ENCODE data around the gene TCF4. TPM values are rescaled to one million over a fixed set of nuclear protein-coding genes. Genes with fewer than 3 reads are reported as not detected.

The TCF4 gene
- total RNA-seq, 1 donor from 2014 or later, result 175 TPM

- H3K27me3 Mint-ChIP-seq (ENCODE audit: unreplicated experiment), result no peaks in the 10 kb centered on the region
- peak overlapping the region; percentile 28 for H3K4me3 Mint-ChIP-seq (ENCODE audit: unreplicated experiment)
- H3K4me1 Mint-ChIP-seq (ENCODE audit: unreplicated experiment), result peaks cover 3% of the 10 kb centered on the region
These were observed 353.5 kb downstream of the TCF4 start for GRCh38 chr18:55234366-55235093.

DNA sequence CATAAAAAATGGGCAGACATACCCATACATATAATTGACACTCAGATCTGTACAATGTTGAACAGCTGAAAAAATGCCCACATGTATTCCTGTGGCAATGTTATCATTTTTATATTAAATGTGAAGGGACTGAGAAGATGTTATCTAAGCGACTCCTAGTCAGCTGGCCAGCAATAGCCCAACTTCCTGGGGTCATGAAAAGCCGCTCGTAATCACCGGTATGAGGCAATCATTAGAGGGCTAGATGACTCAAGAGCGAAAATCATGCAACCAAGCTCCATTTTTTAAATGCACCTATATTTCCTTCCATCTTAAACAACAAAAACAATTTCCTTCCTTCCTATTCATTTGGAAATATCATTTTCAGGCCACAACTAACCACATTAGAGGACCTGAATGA lies 354.1 kb downstream of the TCF4 start:
- peaks cover 3% of the 10 kb centered on the region for H3K4me1 Mint-ChIP-seq (ENCODE audit: unreplicated experiment)
- no peak for DNase-seq (ENCODE audit: low spot score)
- TF ChIP-seq, protein P1, sequence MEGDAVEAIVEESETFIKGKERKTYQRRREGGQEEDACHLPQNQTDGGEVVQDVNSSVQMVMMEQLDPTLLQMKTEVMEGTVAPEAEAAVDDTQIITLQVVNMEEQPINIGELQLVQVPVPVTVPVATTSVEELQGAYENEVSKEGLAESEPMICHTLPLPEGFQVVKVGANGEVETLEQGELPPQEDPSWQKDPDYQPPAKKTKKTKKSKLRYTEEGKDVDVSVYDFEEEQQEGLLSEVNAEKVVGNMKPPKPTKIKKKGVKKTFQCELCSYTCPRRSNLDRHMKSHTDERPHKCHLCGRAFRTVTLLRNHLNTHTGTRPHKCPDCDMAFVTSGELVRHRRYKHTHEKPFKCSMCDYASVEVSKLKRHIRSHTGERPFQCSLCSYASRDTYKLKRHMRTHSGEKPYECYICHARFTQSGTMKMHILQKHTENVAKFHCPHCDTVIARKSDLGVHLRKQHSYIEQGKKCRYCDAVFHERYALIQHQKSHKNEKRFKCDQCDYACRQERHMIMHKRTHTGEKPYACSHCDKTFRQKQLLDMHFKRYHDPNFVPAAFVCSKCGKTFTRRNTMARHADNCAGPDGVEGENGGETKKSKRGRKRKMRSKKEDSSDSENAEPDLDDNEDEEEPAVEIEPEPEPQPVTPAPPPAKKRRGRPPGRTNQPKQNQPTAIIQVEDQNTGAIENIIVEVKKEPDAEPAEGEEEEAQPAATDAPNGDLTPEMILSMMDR (IDR thresholded peaks at IDR 0.05; ENCODE audit: unreplicated experiment), result no peak
- no peak overlapping the region for H3K27ac Mint-ChIP-seq (ENCODE audit: unreplicated experiment)
- H3K36me3 Mint-ChIP-seq (ENCODE audit: low read depth, unreplicated experiment), result peaks cover 25% of the 10 kb centered on the region
- H3K4me3 Mint-ChIP-seq (ENCODE audit: unreplicated experiment), result no peak overlapping the region
- no peaks in the 10 kb centered on the region for H3K27me3 Mint-ChIP-seq (ENCODE audit: unreplicated experiment)
- H3K9me3 Mint-ChIP-seq (ENCODE audit: unreplicated experiment), result no peaks in the 10 kb centered on the region

More at GRCh38 chr18:55234366-55235093, 353.5 kb downstream of the TCF4 start:
- Mint-ChIP-seq H3K27ac (ENCODE audit: unreplicated experiment) (peak overlapping the region; percentile 44), H3K36me3 (ENCODE audit: low read depth, unreplicated experiment) (peaks cover 21% of the 10 kb centered on the region), H3K9me3 (ENCODE audit: unreplicated experiment) (no peaks in the 10 kb centered on the region)
- DNase-seq (ENCODE audit: low spot score), result peak; percentile 79
- TF ChIP-seq, protein P1 (IDR thresholded peaks at IDR 0.05; ENCODE audit: unreplicated experiment), result peak; percentile 62

DNA sequence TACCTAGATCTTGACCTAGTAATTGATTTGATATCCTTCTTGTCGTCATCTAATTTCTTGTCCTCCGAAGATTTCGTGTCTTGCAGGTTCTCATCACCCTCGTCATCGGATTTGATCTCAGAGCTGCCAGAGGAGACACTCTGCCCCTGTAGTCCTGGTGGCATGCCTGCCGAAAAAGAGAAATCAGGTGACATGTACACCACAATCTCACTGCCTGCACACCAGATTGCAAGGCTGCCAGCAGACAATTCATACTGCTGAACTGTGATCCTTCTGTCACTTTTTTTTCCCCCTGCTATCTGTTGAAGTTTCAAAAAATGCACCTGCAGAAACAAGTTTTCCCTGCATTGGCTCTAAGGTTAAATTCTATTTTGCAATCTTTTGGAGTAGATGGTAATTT lies 355.5 kb downstream of the TCF4 start:
- H3K27ac Mint-ChIP-seq (ENCODE audit: unreplicated experiment), result no peak overlapping the region
- H3K27me3 Mint-ChIP-seq (ENCODE audit: unreplicated experiment), result no peaks in the 10 kb centered on the region
- H3K4me3 Mint-ChIP-seq (ENCODE audit: unreplicated experiment), result no peak overlapping the region
- H3K4me1 Mint-ChIP-seq (ENCODE audit: unreplicated experiment), result peaks cover 3% of the 10 kb centered on the region
- H3K36me3 Mint-ChIP-seq (ENCODE audit: low read depth, unreplicated experiment), result peaks cover 29% of the 10 kb centered on the region
- no peaks in the 10 kb centered on the region for H3K9me3 Mint-ChIP-seq (ENCODE audit: unreplicated experiment)
- TF ChIP-seq, protein P1 (IDR thresholded peaks at IDR 0.05; ENCODE audit: unreplicated experiment), result no peak
- no peak for DNase-seq (ENCODE audit: low spot score)

DNA sequence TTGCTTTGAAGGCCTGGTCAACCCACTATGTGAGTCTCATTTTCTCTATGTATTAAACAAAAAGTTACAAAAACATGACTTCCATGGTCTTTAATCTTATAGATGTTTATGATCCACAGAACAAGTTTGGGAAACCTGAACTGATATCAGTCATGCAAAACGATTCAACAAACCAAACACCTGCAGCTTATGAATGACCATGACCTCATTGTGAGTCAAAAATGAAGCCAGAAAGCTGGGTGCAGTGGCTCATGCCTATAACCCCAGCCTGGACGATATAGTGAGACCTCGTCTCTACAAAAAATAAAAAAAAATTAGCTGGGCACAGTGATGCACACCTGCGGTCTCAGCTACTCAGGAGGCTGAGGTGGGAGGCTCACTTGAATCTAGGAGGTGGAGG lies 358.3 kb downstream of the TCF4 start:
- H3K27me3 Mint-ChIP-seq (ENCODE audit: unreplicated experiment), result no peaks in the 10 kb centered on the region
- TF ChIP-seq, protein P1 (IDR thresholded peaks at IDR 0.05; ENCODE audit: unreplicated experiment), result no peak

DNA sequence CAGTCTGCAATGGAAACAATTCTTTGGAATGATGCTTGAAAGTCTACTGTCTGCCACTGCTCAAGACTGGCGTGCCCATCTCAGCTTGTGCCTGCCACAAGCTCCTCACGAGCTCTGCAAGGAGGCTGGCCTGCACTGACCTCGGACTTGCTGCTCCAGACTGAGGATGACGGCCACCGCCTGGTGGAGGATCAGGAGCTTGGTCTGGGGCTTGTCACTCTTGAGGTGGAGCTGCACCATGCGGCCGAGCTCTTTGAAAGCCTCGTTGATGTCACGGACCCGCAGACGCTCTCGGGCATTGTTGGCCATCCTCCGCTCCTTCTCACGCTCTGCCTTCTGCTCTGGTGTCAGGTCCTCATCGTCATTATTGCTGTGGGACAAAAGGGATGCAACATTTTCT lies 359.3 kb downstream of the TCF4 start:
- H3K27me3 Mint-ChIP-seq (ENCODE audit: unreplicated experiment), result no peaks in the 10 kb centered on the region
- no peak for DNase-seq (ENCODE audit: low spot score)
- TF ChIP-seq, protein P1 (IDR thresholded peaks at IDR 0.05; ENCODE audit: unreplicated experiment), result no peak
- H3K4me1 Mint-ChIP-seq (ENCODE audit: unreplicated experiment), result no peaks in the 10 kb centered on the region
- no peaks in the 10 kb centered on the region for H3K9me3 Mint-ChIP-seq (ENCODE audit: unreplicated experiment)
- H3K27ac Mint-ChIP-seq (ENCODE audit: unreplicated experiment), result no peak overlapping the region
- no peak overlapping the region for H3K4me3 Mint-ChIP-seq (ENCODE audit: unreplicated experiment)
- peaks cover 33% of the 10 kb centered on the region for H3K36me3 Mint-ChIP-seq (ENCODE audit: low read depth, unreplicated experiment)

More for the DNA sequence above, 358.3 kb downstream of the TCF4 start:
- H3K4me3 Mint-ChIP-seq (ENCODE audit: unreplicated experiment), result no peak overlapping the region
- H3K36me3 Mint-ChIP-seq (ENCODE audit: low read depth, unreplicated experiment), result peaks cover 29% of the 10 kb centered on the region
- DNase-seq (ENCODE audit: low spot score), result no peak
- H3K27ac Mint-ChIP-seq (ENCODE audit: unreplicated experiment), result no peak overlapping the region
- H3K4me1 Mint-ChIP-seq (ENCODE audit: unreplicated experiment), result peaks cover under 1% of the 10 kb centered on the region
- no peaks in the 10 kb centered on the region for H3K9me3 Mint-ChIP-seq (ENCODE audit: unreplicated experiment)

Measured in endothelial cell (in vitro differentiated cells).